A673 (cell line): Measurements from ENCODE around the gene TJP2. TPM values are rescaled to one million over a fixed set of nuclear protein-coding genes. Genes with fewer than 3 reads are reported as not detected.

Experiments used
- BruUV-seq: library from RNA; stranded (reverse); fragments of 400-500 nt; replicated peaks from 2 replicates; lab custom pipeline; 2021; lab: Mats Ljungman, UMichigan
- CTCF ChIA-PET: fragments of 300-600 bp; sonication (Branson Sonifier 250); formaldehyde crosslinking; loops from one replicate; lab custom pipeline; 2022; ENCODE audit warnings: antibody characterized with exemption; lab: Charles Lee
- POLR2A ChIA-PET: fragments of 300-600 bp; sonication (Branson Sonifier 250); formaldehyde crosslinking; loops from one replicate; lab custom pipeline; 2022; ENCODE audit warnings: antibody characterized with exemption; ENCODE audit not compliant: low non-redundant PET; lab: Charles Lee
- DNase-seq: peaks from one replicate; pipeline ENCODE4 v3.0.0-alpha.2; 2015; ENCODE audit warnings: low spot score
- H3K27ac ChIP-seq: fragments of 200-600 bp; sonication (generic); 2 replicates; pipeline ENCODE4 v1.5.1; 2016; ENCODE audit warnings: mixed run types, low read depth, mild to moderate bottlenecking, mixed read lengths, antibody characterized with exemption, low read length; ENCODE audit not compliant: poor library complexity, severe bottlenecking
- H3K27me3 ChIP-seq: fragments of 200-600 bp; sonication (generic); replicated peaks from 2 replicates; pipeline ENCODE4 v1.6.1; 2017; ENCODE audit warnings: mixed run types, low read depth, mild to moderate bottlenecking, mixed read lengths, antibody characterized with exemption, low read length; ENCODE audit not compliant: insufficient read depth, poor library complexity
- H3K36me3 ChIP-seq: fragments of 200-600 bp; sonication (generic); 2 replicates; pipeline ENCODE4 v1.6.1; 2016; ENCODE audit warnings: mixed run types, mild to moderate bottlenecking, mixed read lengths, antibody characterized with exemption, low read length; ENCODE audit not compliant: insufficient read depth, poor library complexity, severe bottlenecking
- H3K4me1 ChIP-seq: fragments of 200-600 bp; sonication (generic); 2 replicates; pipeline ENCODE4 v1.6.1; 2017; ENCODE audit warnings: mixed run types, mild to moderate bottlenecking, mixed read lengths, antibody characterized with exemption, low read length; ENCODE audit not compliant: insufficient read depth, poor library complexity, severe bottlenecking
- H3K4me3 ChIP-seq: fragments of 200-600 bp; sonication (generic); 2 replicates; pipeline ENCODE4 v1.5.1; 2016; ENCODE audit warnings: low read depth, mixed run types, mild to moderate bottlenecking, mixed read lengths, low read length; ENCODE audit not compliant: poor library complexity, severe bottlenecking
- H3K9me3 ChIP-seq: fragments of 200-600 bp; sonication (generic); 2 replicates; pipeline ENCODE4 v1.6.1; 2016; ENCODE audit warnings: mixed run types, low read depth, mild to moderate bottlenecking, mixed read lengths, antibody characterized with exemption, low read length; ENCODE audit not compliant: poor library complexity, severe bottlenecking
- EZH2 ChIP-seq: fragments of 200-600 bp; sonication (generic); IDR thresholded peaks from 2 replicates; pipeline ENCODE4 v1.6.1; 2017; ENCODE audit warnings: borderline replicate concordance, low read depth, mild to moderate bottlenecking, mixed read lengths, antibody characterized with exemption, low read length; ENCODE audit not compliant: poor library complexity, severe bottlenecking
- intact Hi-C: fragments of 100-400 bp; cut with micrococcal nuclease; formaldehyde crosslinking; loops from one replicate; pipeline ENCODE4 v1.10.0; 2022; ENCODE audit not compliant: unreplicated experiment
- total RNA-seq: library from RNA; stranded (reverse); gene quantifications from 2 replicates; pipeline ENCODE4 v1.2.3, GENCODE V29; 2021
- TF ChIP-seq, protein P1 (sequence below): fragments of 300-800, 200-600 bp; sonication (generic); conservative IDR thresholded peaks from 2 replicates; pipeline ENCODE4 v1.5.1; 2017; ENCODE audit warnings: low read depth, mild to moderate bottlenecking, antibody characterized with exemption, low read length, moderate library complexity, mixed read lengths

Gene TJP2
- total RNA-seq, 1 experiment from 2014 or later = 7.2 TPM

DNA sequence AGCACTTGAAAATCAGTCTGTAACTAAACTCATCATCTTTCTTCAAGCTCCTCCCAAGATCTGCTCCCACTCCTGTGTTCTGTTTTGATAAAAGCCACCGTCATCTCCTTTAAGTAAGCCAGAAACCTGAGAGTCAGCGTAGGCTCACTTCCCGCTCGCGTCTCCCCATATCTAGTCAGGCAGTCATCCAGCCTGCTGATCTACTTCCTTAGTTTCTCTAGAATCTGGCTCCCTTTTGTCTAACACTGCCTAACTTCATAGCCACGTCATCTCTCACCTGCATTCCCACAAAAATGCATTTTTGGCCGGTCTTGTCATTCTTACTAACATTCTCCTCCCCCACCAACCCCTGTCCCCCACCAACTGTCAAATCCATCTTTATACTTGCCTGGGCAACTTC, 3.0 kb upstream of the TJP2 start:
- POLR2A ChIA-PET = no interaction called here
- BruUV-seq = no TSS peak
- no peak overlapping the region for H3K4me3 ChIP-seq
- H3K27ac ChIP-seq = no peak overlapping the region
- CTCF ChIA-PET = no interaction called here
- H3K4me1 ChIP-seq = peaks cover 17% of the 10 kb centered on the region
- no peak for TF ChIP-seq EZH2
- TF ChIP-seq, protein P1, sequence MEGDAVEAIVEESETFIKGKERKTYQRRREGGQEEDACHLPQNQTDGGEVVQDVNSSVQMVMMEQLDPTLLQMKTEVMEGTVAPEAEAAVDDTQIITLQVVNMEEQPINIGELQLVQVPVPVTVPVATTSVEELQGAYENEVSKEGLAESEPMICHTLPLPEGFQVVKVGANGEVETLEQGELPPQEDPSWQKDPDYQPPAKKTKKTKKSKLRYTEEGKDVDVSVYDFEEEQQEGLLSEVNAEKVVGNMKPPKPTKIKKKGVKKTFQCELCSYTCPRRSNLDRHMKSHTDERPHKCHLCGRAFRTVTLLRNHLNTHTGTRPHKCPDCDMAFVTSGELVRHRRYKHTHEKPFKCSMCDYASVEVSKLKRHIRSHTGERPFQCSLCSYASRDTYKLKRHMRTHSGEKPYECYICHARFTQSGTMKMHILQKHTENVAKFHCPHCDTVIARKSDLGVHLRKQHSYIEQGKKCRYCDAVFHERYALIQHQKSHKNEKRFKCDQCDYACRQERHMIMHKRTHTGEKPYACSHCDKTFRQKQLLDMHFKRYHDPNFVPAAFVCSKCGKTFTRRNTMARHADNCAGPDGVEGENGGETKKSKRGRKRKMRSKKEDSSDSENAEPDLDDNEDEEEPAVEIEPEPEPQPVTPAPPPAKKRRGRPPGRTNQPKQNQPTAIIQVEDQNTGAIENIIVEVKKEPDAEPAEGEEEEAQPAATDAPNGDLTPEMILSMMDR = no peak
- H3K36me3 ChIP-seq = no peaks in the 10 kb centered on the region
- intact Hi-C loops = no loop called here
- DNase-seq = no peak
- no peaks in the 10 kb centered on the region for H3K27me3 ChIP-seq
- no peaks in the 10 kb centered on the region for H3K9me3 ChIP-seq

DNA sequence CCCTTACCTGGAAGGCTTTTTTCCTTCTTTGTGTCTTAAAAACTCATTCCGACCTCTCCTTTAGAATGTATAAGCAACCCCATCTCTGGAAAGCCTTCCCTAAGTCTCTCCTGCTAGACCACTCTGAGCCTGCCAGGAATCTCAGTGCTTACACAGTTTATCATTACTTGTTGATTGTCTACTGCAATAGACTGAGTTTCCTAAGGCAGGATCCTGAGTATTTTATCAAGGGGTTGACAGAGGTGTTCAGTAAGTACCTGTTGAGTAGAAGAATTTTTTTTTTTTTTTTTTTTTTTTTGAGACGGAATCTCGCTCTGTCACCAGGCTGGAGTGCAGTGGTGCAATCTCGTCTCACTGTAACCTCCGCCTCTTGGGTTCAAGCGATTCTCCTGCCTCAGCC, 2.6 kb upstream of the TJP2 start:
- intact Hi-C loops = no loop called here
- ChIA-PET CTCF (no interaction called here), POLR2A (no interaction called here)

DNA sequence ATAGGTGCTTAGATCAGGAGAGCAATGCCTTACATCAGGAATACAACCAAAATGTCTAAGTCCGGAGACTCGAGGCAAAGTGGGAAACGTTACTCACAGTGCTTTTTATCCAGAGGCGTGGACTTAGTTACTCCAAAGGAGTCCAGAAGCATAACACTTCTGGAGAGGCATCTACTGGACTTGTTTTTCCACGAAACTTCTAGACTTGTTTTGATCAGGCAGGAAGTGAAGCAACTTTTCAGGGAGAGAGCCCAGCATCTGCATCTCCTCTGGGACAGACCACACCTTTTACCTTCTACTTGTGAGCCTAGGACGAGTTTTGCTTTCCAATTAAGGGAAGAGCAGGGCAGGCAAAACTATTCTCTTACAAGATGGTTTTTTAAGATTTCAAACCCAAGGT, 1.2 kb upstream of the TJP2 start:
- no TSS peak for BruUV-seq
- Histone ChIP-seq H3K9me3 (no peaks in the 10 kb centered on the region), H3K27ac (no peak overlapping the region), H3K4me3 (no peak overlapping the region), H3K4me1 (peaks cover 35% of the 10 kb centered on the region), H3K27me3 (no peaks in the 10 kb centered on the region), H3K36me3 (no peaks in the 10 kb centered on the region)
- no peak for DNase-seq
- ChIA-PET POLR2A (no interaction called here), CTCF (interaction anchor here (1.2 kb wide), 1 partner anchor 15 kb away, joined by 9 read pairs; no protein-coding TSS in a partner anchor)
- intact Hi-C loops = no loop called here
- TF ChIP-seq EZH2 = no peak

More for the DNA sequence above, 2.6 kb upstream of the TJP2 start:
- Histone ChIP-seq H3K27me3 (no peaks in the 10 kb centered on the region), H3K27ac (no peak overlapping the region), H3K36me3 (no peaks in the 10 kb centered on the region), H3K4me3 (no peak overlapping the region), H3K9me3 (no peaks in the 10 kb centered on the region), H3K4me1 (peaks cover 22% of the 10 kb centered on the region)
- TF ChIP-seq, protein P1 = no peak
- no peak for TF ChIP-seq EZH2
- DNase-seq = no peak
- no TSS peak for BruUV-seq

DNA sequence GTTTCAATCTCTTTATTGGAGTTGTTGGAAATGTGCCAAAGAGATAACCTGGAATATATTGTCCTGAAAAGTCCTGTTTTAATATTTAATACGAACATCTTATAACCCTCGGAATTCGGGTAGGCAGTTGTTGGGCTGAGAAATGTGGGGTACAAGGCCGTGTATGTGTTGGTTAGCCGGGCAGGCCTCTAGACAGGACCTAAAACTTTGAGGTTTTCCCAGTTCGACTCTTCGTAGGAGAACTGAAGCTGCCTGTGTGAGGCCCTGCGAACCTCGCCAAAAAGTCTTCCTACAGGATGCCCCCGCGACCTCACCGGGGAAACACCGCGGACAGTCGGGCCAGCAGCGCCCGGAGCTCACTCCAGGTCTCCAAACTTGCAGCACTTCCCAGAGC, 583 bp upstream of the TJP2 start:
- intact Hi-C loops = no loop called here
- TF ChIP-seq, protein P1 = no peak
- TF ChIP-seq EZH2 = no peak
- ChIA-PET POLR2A (no interaction called here), CTCF (interaction anchor here (1.2 kb wide), 1 partner anchor 15 kb away, joined by 9 read pairs; no protein-coding TSS in a partner anchor)
- Histone ChIP-seq H3K36me3 (no peaks in the 10 kb centered on the region), H3K4me3 (peak overlapping the region; percentile 56), H3K4me1 (peaks cover 35% of the 10 kb centered on the region), H3K27me3 (no peaks in the 10 kb centered on the region), H3K27ac (peak overlapping the region; percentile 48), H3K9me3 (no peaks in the 10 kb centered on the region)
- no TSS peak for BruUV-seq
- no peak for DNase-seq
